ENCODE measurements around the gene ASPG. TPM values are rescaled to one million over a fixed set of nuclear protein-coding genes. Genes with fewer than 3 reads are reported as not detected.

ASPG gene
- total RNA-seq, 2 experiments from 2014 or later, result not detected

DNA sequence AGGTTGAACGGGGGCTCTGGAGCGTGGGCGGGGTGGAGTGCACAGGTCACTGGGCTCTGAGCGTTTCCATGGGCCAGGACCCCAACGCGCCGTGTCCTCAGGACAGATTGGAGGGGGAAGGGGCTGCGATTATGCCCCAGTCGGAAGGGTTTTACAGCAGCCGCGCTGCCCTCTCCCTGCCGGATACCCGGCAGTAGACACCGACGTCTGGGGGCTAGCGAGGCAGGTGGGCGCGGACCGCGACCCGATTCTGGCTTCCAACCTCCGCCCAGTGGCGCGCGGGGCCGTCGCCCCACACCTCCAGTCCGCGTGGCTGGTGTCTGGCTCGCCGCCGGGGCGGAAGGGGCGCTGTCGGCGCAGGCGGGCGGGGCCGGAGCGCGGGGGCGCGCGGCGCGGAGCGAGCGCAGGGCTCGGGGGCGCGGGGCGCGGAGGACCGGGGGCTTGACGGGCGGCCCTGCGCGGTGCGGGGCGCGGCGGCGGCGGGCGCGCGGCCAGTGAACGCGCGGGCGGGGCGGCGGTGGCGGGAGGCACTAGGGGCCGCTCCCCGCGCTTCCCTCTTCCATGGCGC is 50.5 kb downstream of the ASPG start:
- Histone ChIP-seq H4K20me1 (ENCODE audit: insufficient read depth, low read length) (no peaks in the 10 kb centered on the region), H3K4me3 (ENCODE audit: low read depth, low read length, poor library complexity, severe bottlenecking) (no peak overlapping the region), H3K4me2 (ENCODE audit: low read length) (no peak overlapping the region), H2AFZ (ENCODE audit: low read length) (no peak overlapping the region), H3K4me1 (ENCODE audit: insufficient read depth, low read length, poor library complexity, severe bottlenecking) (no peaks in the 10 kb centered on the region), H3K79me2 (ENCODE audit: insufficient read depth, low read depth, low read length) (no peaks in the 10 kb centered on the region), H3K27ac (ENCODE audit: low read depth, low read length, poor library complexity, severe bottlenecking) (no peak overlapping the region), H3K9me2 (ENCODE audit: insufficient read depth, low read length) (no peaks in the 10 kb centered on the region), H3K9me3 (ENCODE audit: low read length) (no peaks in the 10 kb centered on the region), H3K36me3 (ENCODE audit: insufficient read depth, low read length) (no peaks in the 10 kb centered on the region)
- DNase-seq (ENCODE audit: low spot score), result no peak
- no TSS peak for BruUV-seq (replicated peaks)
- TF ChIP-seq, protein P1, sequence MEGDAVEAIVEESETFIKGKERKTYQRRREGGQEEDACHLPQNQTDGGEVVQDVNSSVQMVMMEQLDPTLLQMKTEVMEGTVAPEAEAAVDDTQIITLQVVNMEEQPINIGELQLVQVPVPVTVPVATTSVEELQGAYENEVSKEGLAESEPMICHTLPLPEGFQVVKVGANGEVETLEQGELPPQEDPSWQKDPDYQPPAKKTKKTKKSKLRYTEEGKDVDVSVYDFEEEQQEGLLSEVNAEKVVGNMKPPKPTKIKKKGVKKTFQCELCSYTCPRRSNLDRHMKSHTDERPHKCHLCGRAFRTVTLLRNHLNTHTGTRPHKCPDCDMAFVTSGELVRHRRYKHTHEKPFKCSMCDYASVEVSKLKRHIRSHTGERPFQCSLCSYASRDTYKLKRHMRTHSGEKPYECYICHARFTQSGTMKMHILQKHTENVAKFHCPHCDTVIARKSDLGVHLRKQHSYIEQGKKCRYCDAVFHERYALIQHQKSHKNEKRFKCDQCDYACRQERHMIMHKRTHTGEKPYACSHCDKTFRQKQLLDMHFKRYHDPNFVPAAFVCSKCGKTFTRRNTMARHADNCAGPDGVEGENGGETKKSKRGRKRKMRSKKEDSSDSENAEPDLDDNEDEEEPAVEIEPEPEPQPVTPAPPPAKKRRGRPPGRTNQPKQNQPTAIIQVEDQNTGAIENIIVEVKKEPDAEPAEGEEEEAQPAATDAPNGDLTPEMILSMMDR (conservative IDR thresholded peaks at IDR 0.05; ENCODE audit: low read length), result no peak
- TF ChIP-seq EZH2phosphoT487 (IDR thresholded peaks at IDR 0.05; ENCODE audit: borderline replicate concordance, low read depth, low read length), result no peak
- CTCF ChIA-PET (ENCODE audit: unreplicated experiment), result no interaction called here
- POLR2A ChIA-PET, result no interaction called here
- intact Hi-C loops (cut with micrococcal nuclease; ENCODE audit: unreplicated experiment), result no loop called here

DNA sequence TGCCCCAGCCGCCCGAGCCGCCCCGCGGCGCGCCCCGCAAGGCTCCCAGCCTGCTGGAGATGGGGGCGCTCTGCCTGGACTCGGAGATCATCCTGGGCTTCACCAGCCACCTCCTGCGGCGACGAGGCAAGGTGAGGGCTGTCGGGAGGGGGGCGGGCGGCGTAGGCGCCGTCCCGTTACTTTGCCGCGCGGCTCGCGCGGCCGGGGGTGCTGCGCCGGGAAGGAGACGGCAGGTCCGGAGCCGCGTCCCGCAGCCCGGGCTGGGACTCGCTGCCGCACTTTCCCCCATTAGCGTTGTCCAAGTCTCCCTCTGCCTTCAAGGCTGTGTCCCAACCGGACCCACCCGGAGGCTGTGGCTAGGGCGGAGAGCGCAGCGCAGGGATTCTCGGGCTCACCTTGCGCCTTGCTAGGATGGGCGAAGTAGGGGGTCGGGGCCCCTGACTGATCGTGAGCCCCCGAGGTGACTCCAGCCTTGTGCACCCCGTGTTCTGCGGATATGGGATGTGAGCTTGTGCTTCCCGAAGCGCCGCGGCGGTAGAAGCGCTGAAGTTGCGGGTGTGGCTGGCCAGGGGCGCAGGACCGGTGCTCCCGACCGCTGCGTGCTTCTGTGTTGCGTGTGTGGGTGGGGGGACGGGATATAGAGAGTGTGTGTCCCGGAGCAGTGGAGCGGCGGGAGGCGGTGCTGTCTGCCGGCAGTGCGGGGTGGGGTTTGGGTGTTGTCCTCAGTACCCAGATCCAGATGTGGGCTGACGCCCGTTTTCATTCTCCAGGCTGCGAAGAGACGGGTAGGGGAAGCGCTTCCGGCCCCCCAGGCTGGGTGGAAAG is 51.2 kb downstream of the ASPG start:
- Histone ChIP-seq H3K27ac (ENCODE audit: low read depth, low read length, poor library complexity, severe bottlenecking) (no peak overlapping the region), H2AFZ (ENCODE audit: low read length) (no peak overlapping the region), H3K9me3 (ENCODE audit: low read length) (no peaks in the 10 kb centered on the region), H4K20me1 (ENCODE audit: insufficient read depth, low read length) (no peaks in the 10 kb centered on the region), H3K79me2 (ENCODE audit: insufficient read depth, low read depth, low read length) (no peaks in the 10 kb centered on the region), H3K4me3 (ENCODE audit: low read depth, low read length, poor library complexity, severe bottlenecking) (no peak overlapping the region), H3K4me2 (ENCODE audit: low read length) (no peak overlapping the region), H3K36me3 (ENCODE audit: insufficient read depth, low read length) (no peaks in the 10 kb centered on the region), H3K4me1 (ENCODE audit: insufficient read depth, low read length, poor library complexity, severe bottlenecking) (no peaks in the 10 kb centered on the region), H3K9me2 (ENCODE audit: insufficient read depth, low read length) (no peaks in the 10 kb centered on the region)
- no TSS peak for BruUV-seq (replicated peaks)
- intact Hi-C loops (cut with micrococcal nuclease; ENCODE audit: unreplicated experiment), result loop anchor here (1.0 kb wide), 2 partner anchors 428 to 504 kb away; no protein-coding TSS in a partner anchor
- no peak for DNase-seq (ENCODE audit: low spot score)
- TF ChIP-seq, protein P1 (conservative IDR thresholded peaks at IDR 0.05; ENCODE audit: low read length), result no peak
- no peak for TF ChIP-seq EZH2phosphoT487 (IDR thresholded peaks at IDR 0.05; ENCODE audit: borderline replicate concordance, low read depth, low read length)
- POLR2A ChIA-PET, result no interaction called here
- CTCF ChIA-PET (ENCODE audit: unreplicated experiment), result no interaction called here

All from OCI-LY7 (cell line).